Astrocyte (in vitro differentiated cells and primary cell): ENCODE data around the gene DOLPP1.

ENCODE experiments used
- EZH2 ChIP-seq: IDR thresholded peaks from 2 replicates; pipeline ENCODE4 v1.6.1; 2012; ENCODE audit warnings: mild to moderate bottlenecking, low read length, inconsistent platforms; ENCODE audit not compliant: insufficient read depth
- TF ChIP-seq, protein P1 (sequence below): IDR thresholded peaks from 2 replicates; pipeline ENCODE4 v1.5.1; 2011; ENCODE audit warnings: low read depth, mild to moderate bottlenecking, inconsistent platforms, low read length, moderate library complexity; ENCODE audit not compliant: insufficient read depth

DNA sequence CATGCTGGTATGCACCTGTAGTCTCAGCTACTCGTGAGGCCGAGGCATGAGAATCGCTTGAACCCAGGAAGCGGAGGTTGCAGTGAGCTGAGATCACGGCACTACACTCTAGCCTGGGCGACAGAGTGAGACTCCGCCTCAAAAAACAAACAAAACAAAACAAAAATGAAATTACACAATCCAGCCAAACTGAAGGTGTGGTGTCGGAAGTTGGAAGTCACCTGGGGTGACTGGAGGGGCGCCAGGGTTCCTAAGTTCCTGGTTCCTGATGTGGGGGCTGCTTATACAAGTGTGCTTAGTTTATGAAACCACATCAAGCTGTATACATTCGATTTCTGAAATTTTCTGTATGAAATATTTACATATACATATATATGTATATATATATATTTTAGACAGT, 3.7 kb upstream of the DOLPP1 start:
- TF ChIP-seq, protein P1, sequence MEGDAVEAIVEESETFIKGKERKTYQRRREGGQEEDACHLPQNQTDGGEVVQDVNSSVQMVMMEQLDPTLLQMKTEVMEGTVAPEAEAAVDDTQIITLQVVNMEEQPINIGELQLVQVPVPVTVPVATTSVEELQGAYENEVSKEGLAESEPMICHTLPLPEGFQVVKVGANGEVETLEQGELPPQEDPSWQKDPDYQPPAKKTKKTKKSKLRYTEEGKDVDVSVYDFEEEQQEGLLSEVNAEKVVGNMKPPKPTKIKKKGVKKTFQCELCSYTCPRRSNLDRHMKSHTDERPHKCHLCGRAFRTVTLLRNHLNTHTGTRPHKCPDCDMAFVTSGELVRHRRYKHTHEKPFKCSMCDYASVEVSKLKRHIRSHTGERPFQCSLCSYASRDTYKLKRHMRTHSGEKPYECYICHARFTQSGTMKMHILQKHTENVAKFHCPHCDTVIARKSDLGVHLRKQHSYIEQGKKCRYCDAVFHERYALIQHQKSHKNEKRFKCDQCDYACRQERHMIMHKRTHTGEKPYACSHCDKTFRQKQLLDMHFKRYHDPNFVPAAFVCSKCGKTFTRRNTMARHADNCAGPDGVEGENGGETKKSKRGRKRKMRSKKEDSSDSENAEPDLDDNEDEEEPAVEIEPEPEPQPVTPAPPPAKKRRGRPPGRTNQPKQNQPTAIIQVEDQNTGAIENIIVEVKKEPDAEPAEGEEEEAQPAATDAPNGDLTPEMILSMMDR: no peak
- no peak for TF ChIP-seq EZH2
